SK-N-MC (cell line): Measurements from ENCODE around the gene PSMC3.

ENCODE experiments used
- EZH2 ChIP-seq: fragments of 200-600 bp; sonication (generic); IDR thresholded peaks from one replicate; pipeline ENCODE4 v1.6.1; 2017; ENCODE audit warnings: antibody characterized with exemption
- FOXP2 ChIP-seq: optimal IDR thresholded peaks from 2 replicates; pipeline ENCODE3; 2011; ENCODE audit warnings: mild to moderate bottlenecking, moderate library complexity; ENCODE audit not compliant: insufficient read depth; ENCODE audit errors: extremely low read length, control extremely low read depth
- POLR2AphosphoS5 ChIP-seq: IDR thresholded peaks from 2 replicates; pipeline ENCODE4 v1.6.1; 2012; ENCODE audit warnings: mild to moderate bottlenecking, low read depth, low read length, borderline replicate concordance

DNA sequence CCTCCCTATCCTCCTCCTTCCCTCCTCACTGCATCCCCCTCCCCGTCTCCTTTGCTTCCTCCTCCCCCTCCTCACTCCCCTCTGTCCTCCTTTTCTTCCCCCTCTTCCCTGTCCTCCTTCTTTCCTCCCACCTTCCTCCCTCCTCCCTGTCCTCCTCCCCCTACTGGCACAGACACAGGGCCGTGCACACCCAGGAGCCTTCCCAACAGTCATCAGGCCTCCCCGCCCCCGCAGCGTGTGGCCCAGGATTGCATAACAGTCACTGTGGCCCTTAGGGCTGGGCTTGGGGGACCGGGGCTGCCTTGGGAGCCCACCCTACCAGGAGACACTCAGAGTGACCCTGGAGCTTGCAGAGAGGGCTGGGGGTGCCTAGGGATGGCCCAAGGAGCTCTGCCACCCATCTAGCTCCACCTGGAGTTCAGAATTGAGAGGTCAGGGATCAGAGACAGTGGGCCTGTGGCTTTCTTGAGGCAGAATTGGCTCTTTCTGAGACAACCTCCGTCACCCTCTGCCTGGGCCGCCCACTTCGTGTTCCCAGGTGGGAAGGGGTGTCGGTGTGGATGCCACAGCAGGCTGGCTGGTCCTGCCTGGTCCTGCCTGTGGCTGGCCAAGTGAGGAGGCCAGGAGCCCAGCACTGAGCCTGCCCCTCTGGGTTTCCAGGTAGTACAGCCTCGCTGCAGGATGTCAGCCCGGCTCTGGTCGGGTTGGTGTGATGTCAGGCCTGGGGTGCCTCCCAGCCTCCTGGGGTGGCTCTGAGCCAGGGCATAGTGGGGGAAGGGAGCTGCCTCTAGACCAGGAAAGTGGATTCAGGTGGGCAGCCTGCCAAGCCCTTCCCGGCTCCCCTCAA lies 49.5 kb downstream of the PSMC3 start:
- TF ChIP-seq POLR2AphosphoS5: no peak
- TF ChIP-seq EZH2: no peak
- no peak for TF ChIP-seq FOXP2
